ENCODE results near the gene MAN2A1. TPM values are rescaled to one million over a fixed set of nuclear protein-coding genes. Genes with fewer than 3 reads are reported as not detected.

Gene MAN2A1
- total RNA-seq, 4 donors from 2014 or later: 38.3 to 51.9 (median 46.2) TPM

GRCh38 chr5:109852371-109853155, 162.8 kb downstream of the MAN2A1 start:
- TF ChIP-seq CTCF (IDR thresholded peaks at IDR 0.05): no peak
- DNase-seq (ENCODE audit: low spot score): no peak
- ATAC-seq (ENCODE audit: low FRiP score): no peak

- TF ChIP-seq CTCF (IDR thresholded peaks at IDR 0.05): no peak
- ATAC-seq (ENCODE audit: low FRiP score): no peak
- no peak for DNase-seq (ENCODE audit: low spot score)
Measured at GRCh38 chr5:109853377-109853776, 163.7 kb downstream of the MAN2A1 start.

GRCh38 chr5:109855056-109855455, 165.3 kb downstream of the MAN2A1 start:
- no peak for DNase-seq (ENCODE audit: low spot score)
- ATAC-seq (ENCODE audit: low FRiP score): no peak
- no peak for TF ChIP-seq CTCF (IDR thresholded peaks at IDR 0.05)

GRCh38 chr5:109857405-109858031, 167.8 kb downstream of the MAN2A1 start:
- TF ChIP-seq CTCF (IDR thresholded peaks at IDR 0.05): no peak
- ATAC-seq (ENCODE audit: low FRiP score) (no peak), DNase-seq (ENCODE audit: low spot score) (no peak)

GRCh38 chr5:109859537-109859936, 169.8 kb downstream of the MAN2A1 start:
- ATAC-seq (ENCODE audit: low FRiP score): no peak
- DNase-seq (ENCODE audit: low spot score): no peak
- no peak for TF ChIP-seq CTCF (IDR thresholded peaks at IDR 0.05)

GRCh38 chr5:109862301-109862700, 172.6 kb downstream of the MAN2A1 start:
- TF ChIP-seq CTCF (IDR thresholded peaks at IDR 0.05): no peak
- ATAC-seq (ENCODE audit: low FRiP score): no peak
- no peak for DNase-seq (ENCODE audit: low spot score)

GRCh38 chr5:109863752-109864151, 174.0 kb downstream of the MAN2A1 start:
- DNase-seq (ENCODE audit: low spot score) (no peak), ATAC-seq (ENCODE audit: low FRiP score) (no peak)

More at GRCh38 chr5:109863752-109864151, 174.0 kb downstream of the MAN2A1 start:
- TF ChIP-seq CTCF (IDR thresholded peaks at IDR 0.05): no peak
